ENCODE results near the gene SUSD6. TPM values are rescaled to one million over a fixed set of nuclear protein-coding genes. Genes with fewer than 3 reads are reported as not detected.
"Not testable (repeated sequence)": the region's sequence is repeated elsewhere in the genome, so short reads cannot be mapped to it uniquely, and the experiment has no call there.

The SUSD6 gene
- total RNA-seq, 1 donor: 17.7 TPM

- Histone ChIP-seq H3K9me3 (ENCODE audit: low read depth, low read length) (no peaks in the 10 kb centered on the region), H3K27me3 (ENCODE audit: insufficient read depth, low read length) (no peaks in the 10 kb centered on the region), H3K79me2 (ENCODE audit: insufficient read depth, low read length) (peaks cover 20% of the 10 kb centered on the region), H3K4me1 (ENCODE audit: insufficient read depth, low read length) (peaks cover 17% of the 10 kb centered on the region), H3K4me2 (ENCODE audit: insufficient read depth, low read length) (no peak overlapping the region), H4K20me1 (ENCODE audit: insufficient read depth, low read length) (peaks cover 16% of the 10 kb centered on the region), H3K4me3 (ENCODE audit: insufficient read depth, low read length) (no peak overlapping the region), H2AFZ (ENCODE audit: low read length) (no peak overlapping the region), H3K27ac (ENCODE audit: low read depth, low read length) (no peak overlapping the region), H3K36me3 (ENCODE audit: insufficient read depth, low read length) (no peaks in the 10 kb centered on the region)
- TF ChIP-seq CTCF (IDR thresholded peaks at IDR 0.05; ENCODE audit: extremely low read depth, low read depth, low read length): no peak
- no peak for DNase-seq (ENCODE audit: insufficient read length, low spot score, missing footprints)
Measured at GRCh38 chr14:69696633-69697557, 85.5 kb downstream of the SUSD6 start.

DNA sequence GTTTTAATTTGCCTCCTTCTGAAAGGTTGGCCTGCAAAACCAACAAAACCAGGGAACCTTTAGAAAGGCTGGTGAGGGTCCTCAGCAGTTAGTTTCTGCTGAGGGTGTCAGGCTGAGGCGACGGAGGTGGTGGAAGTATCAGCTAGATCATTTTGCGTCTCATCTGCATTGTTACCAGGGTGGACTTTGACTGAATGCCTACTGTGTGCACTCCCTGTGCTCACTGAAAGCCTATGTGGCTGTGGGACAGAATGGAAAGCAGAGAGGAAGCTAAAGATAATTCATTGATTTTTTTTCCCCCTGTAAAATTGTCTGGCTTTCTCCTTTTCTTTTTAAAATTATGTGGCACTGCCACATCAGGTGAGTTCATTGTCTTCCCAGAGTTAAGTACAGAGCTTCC lies 87.2 kb downstream of the SUSD6 start:
- Histone ChIP-seq H3K4me3 (ENCODE audit: insufficient read depth, low read length) (no peak overlapping the region), H3K36me3 (ENCODE audit: insufficient read depth, low read length) (no peaks in the 10 kb centered on the region), H3K9me3 (ENCODE audit: low read depth, low read length) (no peaks in the 10 kb centered on the region), H3K27me3 (ENCODE audit: insufficient read depth, low read length) (no peaks in the 10 kb centered on the region), H3K79me2 (ENCODE audit: insufficient read depth, low read length) (peaks cover 15% of the 10 kb centered on the region), H3K4me1 (ENCODE audit: insufficient read depth, low read length) (peaks cover 17% of the 10 kb centered on the region), H2AFZ (ENCODE audit: low read length) (no peak overlapping the region), H3K27ac (ENCODE audit: low read depth, low read length) (no peak overlapping the region), H4K20me1 (ENCODE audit: insufficient read depth, low read length) (peaks cover 16% of the 10 kb centered on the region), H3K4me2 (ENCODE audit: insufficient read depth, low read length) (no peak overlapping the region)
- no peak for TF ChIP-seq CTCF (IDR thresholded peaks at IDR 0.05; ENCODE audit: extremely low read depth, low read depth, low read length)
- no peak for DNase-seq (ENCODE audit: insufficient read length, low spot score, missing footprints)

- Histone ChIP-seq H4K20me1 (ENCODE audit: insufficient read depth, low read length) (peaks cover 16% of the 10 kb centered on the region), H3K79me2 (ENCODE audit: insufficient read depth, low read length) (peaks cover 15% of the 10 kb centered on the region), H3K4me1 (ENCODE audit: insufficient read depth, low read length) (peaks cover 17% of the 10 kb centered on the region)
- H3K4me3 ChIP-seq (ENCODE audit: insufficient read depth, low read length); H3K4me2 ChIP-seq (ENCODE audit: insufficient read depth, low read length); H2AFZ ChIP-seq (ENCODE audit: low read length); DNase-seq (ENCODE audit: insufficient read length, low spot score, missing footprints); H3K36me3 ChIP-seq (ENCODE audit: insufficient read depth, low read length); H3K27ac ChIP-seq (ENCODE audit: low read depth, low read length); H3K27me3 ChIP-seq (ENCODE audit: insufficient read depth, low read length); H3K9me3 ChIP-seq (ENCODE audit: low read depth, low read length): not testable (repeated sequence)
Measured at GRCh38 chr14:69699243-69699642, 87.8 kb downstream of the SUSD6 start.

DNA sequence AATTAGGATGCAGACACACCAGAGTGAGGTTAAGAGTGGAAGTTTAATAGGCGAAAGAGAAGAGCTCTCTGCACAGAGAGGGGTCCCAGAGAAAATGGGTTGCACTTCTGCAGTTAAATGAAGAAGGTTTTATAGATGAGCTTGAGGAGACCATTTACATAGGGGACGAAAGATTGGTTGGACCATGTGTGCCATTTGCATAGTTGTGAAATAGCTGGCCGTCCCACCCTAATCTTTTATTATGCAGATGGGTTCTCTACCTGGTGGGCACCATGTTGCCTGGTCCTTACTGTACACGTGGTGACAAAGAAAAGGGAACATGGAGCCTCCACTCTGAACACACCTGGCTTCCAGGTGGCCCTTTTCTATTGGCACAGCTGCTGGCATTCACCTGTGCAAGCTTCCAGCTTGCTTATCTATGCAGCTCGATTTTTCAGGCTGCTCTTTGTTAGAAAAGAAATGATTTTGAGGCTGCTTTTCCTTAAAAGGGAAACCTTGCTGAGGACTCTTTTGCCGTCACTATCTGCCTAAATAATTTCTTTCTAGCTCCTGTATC lies 88.4 kb downstream of the SUSD6 start:
- Histone ChIP-seq H3K9me3 (ENCODE audit: low read depth, low read length) (no peaks in the 10 kb centered on the region), H3K36me3 (ENCODE audit: insufficient read depth, low read length) (peaks cover 6% of the 10 kb centered on the region), H4K20me1 (ENCODE audit: insufficient read depth, low read length) (peaks cover 13% of the 10 kb centered on the region), H3K4me1 (ENCODE audit: insufficient read depth, low read length) (peaks cover 17% of the 10 kb centered on the region), H3K27me3 (ENCODE audit: insufficient read depth, low read length) (no peaks in the 10 kb centered on the region), H2AFZ (ENCODE audit: low read length) (no peak overlapping the region), H3K79me2 (ENCODE audit: insufficient read depth, low read length) (peaks cover 15% of the 10 kb centered on the region), H3K4me3 (ENCODE audit: insufficient read depth, low read length) (no peak overlapping the region), H3K4me2 (ENCODE audit: insufficient read depth, low read length) (no peak overlapping the region), H3K27ac (ENCODE audit: low read depth, low read length) (no peak overlapping the region)
- no peak for TF ChIP-seq CTCF (IDR thresholded peaks at IDR 0.05; ENCODE audit: extremely low read depth, low read depth, low read length)
- DNase-seq (ENCODE audit: insufficient read length, low spot score, missing footprints): no peak

Measured in osteoblast (primary cell).